Activated T-helper 2 cell treated with anti-CD3 and anti-CD28 coated beads, Interferon-gamma antibody, Interleukin-2, Interleukin-4, amounts not matched to agents 10 μg/mL and 5 μg/mL and 100 μg/mL, durations not matched to agents 14 hours and 24 hours and 36 hours (primary cell): Measurements from ENCODE around the gene PGK1. TPM values are rescaled to one million over a fixed set of nuclear protein-coding genes. Genes with fewer than 3 reads are reported as not detected.
"Not testable (repeated sequence)": the region's sequence is repeated elsewhere in the genome, so short reads cannot be mapped to it uniquely, and the experiment has no call there.

Experiments
- DNase-seq: peaks from one replicate; pipeline ENCODE4 v3.0.0; 2021; ENCODE audit warnings: low spot score
- H3K27ac Mint-ChIP-seq: one replicate; pipeline ENCODE4 v1.8.0; 2021; ENCODE audit warnings: mixed read lengths
- H3K27me3 Mint-ChIP-seq: one replicate; pipeline ENCODE4 v1.8.0; 2021; ENCODE audit warnings: low read depth, mixed read lengths
- H3K36me3 Mint-ChIP-seq: one replicate; pipeline ENCODE4 v1.8.0; 2021; ENCODE audit warnings: low read depth, mixed read lengths
- H3K4me1 Mint-ChIP-seq: one replicate; pipeline ENCODE4 v1.8.0; 2021; ENCODE audit warnings: low read depth, mixed read lengths
- H3K4me3 Mint-ChIP-seq: one replicate; pipeline ENCODE4 v1.8.0; 2021; ENCODE audit warnings: low read depth, mild to moderate bottlenecking, moderate library complexity, mixed read lengths
- H3K9me3 Mint-ChIP-seq: one replicate; pipeline ENCODE4 v1.8.0; 2021; ENCODE audit warnings: mixed read lengths
- intact Hi-C: fragments of 100-400 bp; cut with micrococcal nuclease; formaldehyde crosslinking; loops from one replicate; pipeline ENCODE4 v1.15.1; 2023
- total RNA-seq: library from RNA; stranded (reverse); gene quantifications from 2 replicates; pipeline ENCODE4 v1.2.3, GENCODE V29; 2022

Gene PGK1
- total RNA-seq, result 1,005 and 1,045 TPM in 2 replicates

DNA sequence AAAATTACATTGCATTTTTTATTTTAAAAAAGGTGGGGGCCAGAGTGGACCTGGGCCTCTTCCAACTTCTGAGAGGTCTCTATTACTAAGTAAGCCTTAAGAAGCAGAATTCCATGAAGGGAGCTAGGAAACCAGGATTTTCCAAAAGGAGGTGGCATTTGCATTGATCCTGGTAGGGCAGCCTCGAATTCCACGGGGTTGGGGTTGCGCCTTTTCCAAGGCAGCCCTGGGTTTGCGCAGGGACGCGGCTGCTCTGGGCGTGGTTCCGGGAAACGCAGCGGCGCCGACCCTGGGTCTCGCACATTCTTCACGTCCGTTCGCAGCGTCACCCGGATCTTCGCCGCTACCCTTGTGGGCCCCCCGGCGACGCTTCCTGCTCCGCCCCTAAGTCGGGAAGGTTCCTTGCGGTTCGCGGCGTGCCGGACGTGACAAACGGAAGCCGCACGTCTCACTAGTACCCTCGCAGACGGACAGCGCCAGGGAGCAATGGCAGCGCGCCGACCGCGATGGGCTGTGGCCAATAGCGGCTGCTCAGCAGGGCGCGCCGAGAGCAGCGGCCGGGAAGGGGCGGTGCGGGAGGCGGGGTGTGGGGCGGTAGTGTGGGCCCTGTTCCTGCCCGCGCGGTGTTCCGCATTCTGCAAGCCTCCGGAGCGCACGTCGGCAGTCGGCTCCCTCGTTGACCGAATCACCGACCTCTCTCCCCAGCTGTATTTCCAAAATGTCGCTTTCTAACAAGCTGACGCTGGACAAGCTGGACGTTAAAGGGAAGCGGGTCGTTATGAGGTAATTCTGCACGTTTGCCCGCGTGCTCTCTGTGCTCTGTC, at the start of gene PGK1:
Gene PGK1 (plus strand): TSS at position 626 of the 824 bp plus-strand sequence. CDS start 93 bp downstream, at position 719.
- Mint-ChIP-seq H3K9me3 (peaks cover 7% of the 10 kb centered on the region), H3K4me1 (peaks cover 32% of the 10 kb centered on the region), H3K36me3 (peaks cover 41% of the 10 kb centered on the region), H3K27ac (peak within 1 kb of the TSS; percentile 87), H3K4me3 (peak within 1 kb of the TSS; percentile 96), H3K27me3 (no peaks in the 10 kb centered on the region)
- DNase-seq, result peak; percentile 93
- intact Hi-C loops, result loop anchor here (1.0 to 10.0 kb wide), 7 partner anchors 19 to 841 kb away; partner anchors contain the start of genes ATP7A, ATRX, COX7B and P2RY10

DNA sequence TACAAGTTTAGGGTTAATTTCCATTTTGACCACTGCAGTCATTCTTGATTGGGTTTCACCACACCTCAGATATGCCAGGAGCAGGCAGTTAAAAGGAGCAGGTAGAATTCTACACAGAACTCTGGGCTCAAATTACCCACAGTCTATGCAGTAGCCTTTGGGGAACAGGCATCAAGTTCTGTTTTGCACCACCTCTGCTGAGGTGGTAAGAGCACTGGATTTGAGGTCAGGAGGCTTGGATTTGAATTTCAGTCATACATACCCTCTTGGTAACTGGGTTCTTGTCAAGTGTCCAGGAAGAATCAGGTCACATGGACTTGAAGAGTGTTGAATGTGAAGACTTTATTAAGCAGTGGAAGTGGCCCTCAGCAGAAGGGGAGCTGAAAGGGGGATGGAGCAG, 40.4 kb upstream of the PGK1 start:
- H3K4me1 Mint-ChIP-seq, result peaks cover 17% of the 10 kb centered on the region
- no peaks in the 10 kb centered on the region for H3K36me3 Mint-ChIP-seq
- H3K27me3 Mint-ChIP-seq, result no peaks in the 10 kb centered on the region
- no peak overlapping the region for H3K4me3 Mint-ChIP-seq
- no peaks in the 10 kb centered on the region for H3K9me3 Mint-ChIP-seq
- intact Hi-C loops, result loop anchor here (2.0 kb wide), 1 partner anchor 39 kb away; no protein-coding TSS in a partner anchor
- H3K27ac Mint-ChIP-seq, result no peak overlapping the region
- no peak for DNase-seq

- Mint-ChIP-seq H3K36me3 (peaks cover 3% of the 10 kb centered on the region), H3K9me3 (no peaks in the 10 kb centered on the region), H3K27ac (no peak overlapping the region), H3K4me1 (peaks cover 17% of the 10 kb centered on the region), H3K4me3 (no peak overlapping the region), H3K27me3 (no peaks in the 10 kb centered on the region)
- intact Hi-C loops, result loop anchor here (2.0 kb wide), 1 partner anchor 39 kb away; no protein-coding TSS in a partner anchor
- no peak for DNase-seq
Measured at GRCh38 chrX:78064152-78064551, 39.9 kb upstream of the PGK1 start.

- Mint-ChIP-seq H3K27ac (peak overlapping the region; percentile 68), H3K4me1 (peaks cover 17% of the 10 kb centered on the region), H3K4me3 (peak overlapping the region; percentile 7)
- not testable (repeated sequence) for H3K9me3 Mint-ChIP-seq, H3K27me3 Mint-ChIP-seq, H3K36me3 Mint-ChIP-seq, DNase-seq
- intact Hi-C loops, result loop anchor here (2.0 kb wide), 1 partner anchor 38 kb away; no protein-coding TSS in a partner anchor
Measured at GRCh38 chrX:78064698-78065601, 39.1 kb upstream of the PGK1 start.

- no peak overlapping the region for H3K27ac Mint-ChIP-seq
- DNase-seq, result no peak
- H3K9me3 Mint-ChIP-seq, result no peaks in the 10 kb centered on the region
- H3K4me1 Mint-ChIP-seq, result peaks cover 17% of the 10 kb centered on the region
- H3K27me3 Mint-ChIP-seq, result no peaks in the 10 kb centered on the region
- intact Hi-C loops, result no loop called here
- no peak overlapping the region for H3K4me3 Mint-ChIP-seq
- H3K36me3 Mint-ChIP-seq, result peaks cover 3% of the 10 kb centered on the region
Measured at GRCh38 chrX:78066110-78066509, 37.9 kb upstream of the PGK1 start.

- no peaks in the 10 kb centered on the region for H3K27me3 Mint-ChIP-seq
- no peak overlapping the region for H3K27ac Mint-ChIP-seq
- H3K4me3 Mint-ChIP-seq, result no peak overlapping the region
- H3K36me3 Mint-ChIP-seq, result peaks cover 11% of the 10 kb centered on the region
- H3K4me1 Mint-ChIP-seq, result peaks cover 10% of the 10 kb centered on the region
- H3K9me3 Mint-ChIP-seq, result peaks cover 16% of the 10 kb centered on the region
- DNase-seq, result no peak
- intact Hi-C loops, result no loop called here
Measured at GRCh38 chrX:78071331-78071730, 32.7 kb upstream of the PGK1 start.

- H3K27me3 Mint-ChIP-seq, intact Hi-C loops, H3K4me1 Mint-ChIP-seq, H3K4me3 Mint-ChIP-seq: not testable (repeated sequence)
- peak; percentile 16 for DNase-seq
- peaks cover 11% of the 10 kb centered on the region for H3K36me3 Mint-ChIP-seq
- peaks cover 16% of the 10 kb centered on the region for H3K9me3 Mint-ChIP-seq
- peak overlapping the region; percentile 63 for H3K27ac Mint-ChIP-seq
Measured at GRCh38 chrX:78073147-78074077, 30.6 kb upstream of the PGK1 start.

GRCh38 chrX:78074088-78074487, 30.0 kb upstream of the PGK1 start:
- H3K4me3 Mint-ChIP-seq, result no peak overlapping the region
- DNase-seq, result no peak
- peaks cover 16% of the 10 kb centered on the region for H3K9me3 Mint-ChIP-seq
- peaks cover 8% of the 10 kb centered on the region for H3K36me3 Mint-ChIP-seq
- H3K27me3 Mint-ChIP-seq, result no peaks in the 10 kb centered on the region
- intact Hi-C loops, result no loop called here
- no peak overlapping the region for H3K27ac Mint-ChIP-seq
- H3K4me1 Mint-ChIP-seq, result peaks cover 6% of the 10 kb centered on the region

DNA sequence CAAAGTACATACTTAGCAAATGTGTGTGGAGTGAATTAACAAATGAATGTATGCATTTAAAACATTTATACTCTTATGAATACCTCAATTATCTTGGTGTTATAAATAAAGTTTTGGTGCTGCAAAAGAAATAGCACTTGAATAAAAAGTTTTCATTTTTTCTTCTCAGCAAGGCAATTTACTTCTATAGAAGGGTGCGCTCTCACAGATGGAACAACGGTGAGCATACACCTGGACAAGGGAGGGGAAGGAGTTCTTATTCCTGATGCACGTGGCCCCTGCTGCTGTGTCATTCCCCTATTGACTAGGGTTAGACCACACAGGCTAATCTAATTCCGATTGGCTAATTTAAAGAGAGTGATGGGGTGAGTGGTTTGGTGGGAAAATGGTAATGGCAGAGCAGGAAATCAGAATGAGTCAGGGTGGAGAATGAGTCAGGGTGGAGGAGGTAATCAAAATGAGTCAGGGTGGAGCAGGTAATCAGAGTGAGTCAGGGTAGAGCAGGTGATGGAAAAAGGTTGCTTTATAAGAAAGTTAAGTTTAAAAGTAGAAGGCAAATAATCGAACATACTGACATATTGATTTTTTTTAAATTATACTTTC, 28.2 kb upstream of the PGK1 start:
- H3K4me3 Mint-ChIP-seq, result no peak overlapping the region
- no peak for DNase-seq
- H3K27me3 Mint-ChIP-seq, result no peaks in the 10 kb centered on the region
- peak overlapping the region; percentile 6 for H3K27ac Mint-ChIP-seq
- intact Hi-C loops, result no loop called here
- peaks cover 8% of the 10 kb centered on the region for H3K36me3 Mint-ChIP-seq
- H3K4me1 Mint-ChIP-seq, result peaks cover 6% of the 10 kb centered on the region
- H3K9me3 Mint-ChIP-seq, result peaks cover 16% of the 10 kb centered on the region

DNA sequence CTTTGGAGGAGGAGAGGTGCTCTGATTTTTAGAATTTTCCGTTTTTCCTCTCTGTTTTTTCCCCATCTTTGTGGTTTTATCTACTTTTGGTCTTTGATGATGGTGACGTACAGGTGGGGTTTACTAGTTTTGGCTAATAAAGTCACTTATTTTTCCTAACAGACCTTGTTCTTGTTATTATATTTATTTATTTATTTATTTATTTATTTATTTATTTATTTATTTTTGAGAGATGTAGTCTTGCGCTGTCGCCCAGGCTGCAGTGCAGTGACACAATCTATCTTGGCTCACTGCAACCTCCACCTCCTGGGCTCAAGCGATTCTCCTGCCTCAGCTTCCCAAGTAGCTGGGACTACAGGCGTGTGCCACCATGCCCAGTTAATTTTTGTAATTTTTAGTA, 22.6 kb upstream of the PGK1 start:
- H3K9me3 Mint-ChIP-seq, H3K27me3 Mint-ChIP-seq, H3K36me3 Mint-ChIP-seq, intact Hi-C loops, DNase-seq, H3K4me1 Mint-ChIP-seq, H3K4me3 Mint-ChIP-seq, H3K27ac Mint-ChIP-seq: not testable (repeated sequence)

DNA sequence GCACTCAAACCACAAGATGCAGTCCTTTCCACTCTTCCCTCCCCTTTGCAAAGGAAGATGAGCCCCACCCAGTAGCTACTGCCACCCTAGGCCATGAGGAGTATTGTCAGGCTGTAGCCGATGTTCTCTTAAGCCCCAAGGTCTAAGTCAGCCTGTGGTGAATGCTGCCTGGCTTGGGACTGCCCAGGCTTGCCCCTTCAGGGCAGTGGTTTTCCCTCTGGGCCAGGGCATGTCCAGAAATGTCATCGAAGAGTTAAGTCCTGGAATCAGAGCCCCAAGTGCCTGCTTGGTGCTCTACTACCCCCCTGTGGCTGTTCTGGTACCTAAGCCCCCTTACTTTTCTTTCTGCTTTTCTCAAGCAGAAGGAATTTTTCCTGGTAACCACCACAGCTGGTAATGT, 11.8 kb upstream of the PGK1 start:
- no peak overlapping the region for H3K4me3 Mint-ChIP-seq
- DNase-seq, result no peak
- peaks cover 5% of the 10 kb centered on the region for H3K4me1 Mint-ChIP-seq
- no peaks in the 10 kb centered on the region for H3K36me3 Mint-ChIP-seq
- peaks cover 4% of the 10 kb centered on the region for H3K9me3 Mint-ChIP-seq
- H3K27ac Mint-ChIP-seq, result no peak overlapping the region
- peaks cover 13% of the 10 kb centered on the region for H3K27me3 Mint-ChIP-seq
- intact Hi-C loops, result no loop called here

- peaks cover 13% of the 10 kb centered on the region for H3K4me1 Mint-ChIP-seq
- no peaks in the 10 kb centered on the region for H3K27me3 Mint-ChIP-seq
- intact Hi-C loops, result no loop called here
- no peak overlapping the region for H3K27ac Mint-ChIP-seq
- no peaks in the 10 kb centered on the region for H3K36me3 Mint-ChIP-seq
- H3K4me3 Mint-ChIP-seq, result no peak overlapping the region
- H3K9me3 Mint-ChIP-seq, result peaks cover 5% of the 10 kb centered on the region
- no peak for DNase-seq
Measured at GRCh38 chrX:78098108-78098507, 5.9 kb upstream of the PGK1 start.
